IPS-NIHi11 (cell line): ENCODE data around the gene KRTAP10-2.
A peak's percentile ranks its signal among the peaks of the same experiment; 100 is the strongest.
"Not testable (repeated sequence)": the region's sequence is repeated elsewhere in the genome, so short reads cannot be mapped to it uniquely, and the experiment has no call there.

Experiments
- DNase-seq: peaks from one replicate; pipeline ENCODE4 v3.0.0; 2012; ENCODE audit warnings: mixed read lengths, low spot score

KRTAP10-2 gene

DNA sequence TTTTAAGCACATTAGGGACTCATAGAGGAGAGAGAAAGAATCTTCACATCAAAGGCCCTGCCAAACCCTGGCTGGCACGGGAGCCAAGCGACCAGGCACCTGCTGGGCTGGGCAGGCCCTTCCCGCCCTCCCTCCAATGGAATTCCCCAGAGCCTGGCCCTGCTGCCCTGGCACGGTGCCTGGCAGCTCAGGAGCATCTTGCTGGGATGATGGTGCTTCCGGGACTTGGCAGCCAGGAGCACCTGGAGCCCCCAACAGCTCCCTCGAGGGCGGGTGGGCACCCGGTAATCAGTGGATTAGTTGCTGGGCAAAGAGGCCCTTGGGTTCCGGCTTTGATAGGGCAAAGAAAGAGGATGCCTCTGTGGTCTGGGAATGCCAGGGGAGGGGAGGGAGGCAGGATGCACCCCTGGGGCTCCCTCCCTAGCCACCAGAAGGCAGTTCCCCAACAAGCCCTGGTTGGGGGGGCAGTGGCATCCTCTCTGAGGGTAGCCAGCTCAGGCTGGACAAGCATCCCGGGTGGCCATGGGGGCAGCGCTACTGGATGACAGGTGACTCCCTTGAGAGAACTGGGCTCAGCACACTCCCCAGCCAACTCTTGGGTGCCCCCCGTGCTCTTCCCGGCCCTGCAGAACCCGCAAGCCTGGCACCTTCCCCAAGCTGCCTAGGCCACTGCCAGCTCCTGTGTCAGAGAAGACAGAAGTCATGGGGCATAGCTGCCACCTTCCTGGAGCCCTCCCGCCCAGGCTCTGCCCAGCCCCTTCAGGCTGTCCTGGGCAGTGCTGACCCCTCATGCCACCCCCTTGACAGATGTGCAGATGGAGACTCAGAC, 37.7 kb downstream of the KRTAP10-2 start:
- DNase-seq, result no peak

DNA sequence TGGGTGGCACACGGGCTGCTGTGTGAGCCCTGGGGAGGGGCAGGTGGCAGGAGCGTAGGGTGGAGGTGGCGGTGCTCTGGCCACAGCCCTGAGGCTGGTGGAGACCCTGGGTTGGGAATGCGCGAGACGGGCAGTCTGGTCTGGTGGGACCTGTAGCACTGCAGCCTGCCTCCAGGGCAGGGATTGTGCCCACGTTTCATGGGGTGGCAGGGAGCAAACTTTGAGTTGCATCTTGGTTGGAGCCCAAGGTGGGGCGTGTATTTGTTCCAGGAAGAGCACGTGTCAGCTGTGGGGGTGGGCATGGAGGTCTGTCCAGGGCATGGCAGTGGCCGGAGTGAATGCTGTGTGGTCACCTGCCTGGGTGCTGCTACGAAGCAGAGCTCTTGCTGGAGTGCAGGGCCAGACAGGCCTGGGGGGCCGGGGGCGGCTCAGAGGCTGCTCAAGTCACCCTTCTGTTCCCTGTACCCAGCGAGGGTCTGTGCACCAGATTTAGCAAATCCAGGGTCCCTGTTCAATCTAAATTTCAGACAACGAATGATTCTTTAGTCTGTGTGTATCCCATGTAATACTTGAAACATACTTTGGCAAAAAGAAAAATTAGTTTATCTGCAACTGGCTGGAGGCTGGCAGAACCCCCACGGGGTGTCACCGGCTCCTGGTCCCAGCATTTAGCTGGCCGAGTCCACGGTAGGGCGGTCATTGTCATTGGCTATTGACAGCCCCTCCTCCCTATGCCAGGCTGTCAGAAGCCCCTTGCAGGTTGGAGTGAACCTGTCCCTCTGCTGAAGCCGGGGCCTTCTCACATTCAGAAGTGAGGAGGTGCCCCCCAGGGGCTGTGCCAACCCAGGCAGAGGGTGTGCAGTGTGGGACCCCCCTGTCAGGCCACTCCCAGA, 38.6 kb downstream of the KRTAP10-2 start:
- no peak for DNase-seq

- DNase-seq, result no peak
Observed at GRCh38 chr21:44511938-44512275, 39.4 kb downstream of the KRTAP10-2 start.

DNA sequence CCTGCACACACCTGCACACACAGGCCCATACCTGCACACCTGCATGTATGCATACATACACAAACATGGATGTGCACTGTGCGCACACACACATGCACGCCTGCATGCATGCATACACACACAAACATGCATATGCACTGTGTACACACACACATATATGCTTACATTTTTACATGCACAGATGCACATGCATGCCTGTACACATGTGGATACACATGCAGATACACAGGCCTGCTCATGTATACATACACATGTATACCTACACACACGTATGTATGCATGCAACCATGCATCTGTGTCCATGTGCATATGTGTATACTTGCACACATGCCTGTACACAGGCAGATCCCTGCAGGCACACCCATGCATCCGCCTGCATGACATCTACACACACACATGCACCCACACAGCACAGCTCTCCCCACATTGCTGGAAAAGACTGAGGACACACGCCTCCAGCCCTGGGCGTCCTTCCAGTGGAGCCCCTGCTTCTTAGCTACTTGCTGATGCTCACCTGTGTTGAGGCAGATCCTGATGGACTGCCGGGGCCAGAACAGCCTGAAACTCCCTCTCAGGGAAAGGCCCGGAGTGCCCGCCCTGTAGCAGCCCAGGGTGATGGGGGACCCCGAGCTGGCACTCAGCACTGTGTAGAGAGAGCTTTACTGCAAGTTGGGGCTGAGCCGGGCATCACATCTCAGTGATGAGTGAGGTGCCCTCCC, 39.9 kb downstream of the KRTAP10-2 start:
- no peak for DNase-seq

- DNase-seq, result peak; percentile 96
Observed at GRCh38 chr21:44510508-44511218, 40.6 kb downstream of the KRTAP10-2 start.

DNA sequence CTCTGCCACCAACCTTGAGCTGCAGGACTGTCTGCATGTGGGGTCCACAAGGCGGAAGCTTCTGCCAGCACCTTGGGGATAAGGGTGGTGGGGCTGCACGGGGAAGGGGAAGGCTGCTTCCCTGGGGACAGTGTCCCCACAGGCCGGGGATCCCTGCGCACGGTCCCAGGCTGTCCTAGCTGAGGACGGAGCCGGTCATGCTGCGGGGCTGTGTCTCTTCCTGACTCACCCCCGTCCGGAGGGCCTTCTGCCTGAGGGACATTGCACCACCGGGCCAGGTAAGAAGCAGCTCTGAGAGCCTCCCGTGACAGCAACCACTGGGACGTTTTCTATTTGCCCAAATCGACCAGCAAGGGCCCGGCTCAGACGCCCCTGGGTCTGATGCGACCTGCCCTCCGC, 41.2 kb downstream of the KRTAP10-2 start:
- DNase-seq, result no peak

- no peak for DNase-seq
Observed at GRCh38 chr21:44509539-44509938, 41.8 kb downstream of the KRTAP10-2 start.

DNA sequence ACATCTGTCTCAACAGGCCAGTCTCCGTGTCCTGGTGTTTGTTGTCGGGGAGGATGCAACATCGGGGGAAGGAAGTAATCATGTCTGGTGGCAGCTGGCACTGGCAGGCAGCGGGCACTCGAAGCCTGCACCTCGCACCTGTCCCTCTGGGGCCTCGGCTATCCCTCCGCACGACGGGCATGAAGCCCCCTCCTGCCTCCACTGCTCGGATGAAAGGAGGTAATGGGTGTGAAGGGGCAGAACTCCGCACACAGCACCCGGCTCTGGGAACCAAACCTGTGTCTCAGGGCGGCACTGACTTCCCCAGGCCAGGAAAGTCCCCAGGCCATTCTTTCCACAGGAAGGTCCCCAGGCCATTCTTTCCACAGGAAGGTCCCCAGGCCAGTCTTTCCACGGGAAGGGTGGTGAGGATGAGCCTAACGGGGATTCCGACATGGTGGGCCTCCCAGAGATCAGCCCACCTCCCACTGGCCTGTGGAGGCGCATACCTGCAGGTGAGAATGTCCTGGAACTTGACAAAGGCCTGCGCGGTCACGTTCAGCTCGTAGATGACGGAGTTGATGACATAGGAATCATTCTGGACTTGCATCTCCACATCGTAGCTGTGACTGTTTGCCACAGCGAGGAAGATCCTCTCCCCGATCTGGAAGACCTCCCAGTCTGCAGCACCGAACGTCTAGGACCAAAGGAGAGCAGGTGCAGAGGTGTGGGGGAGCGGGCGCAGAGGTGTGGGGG, 42.4 kb downstream of the KRTAP10-2 start:
- no peak for DNase-seq

GRCh38 chr21:44508426-44508710, 42.9 kb downstream of the KRTAP10-2 start:
- no peak for DNase-seq

DNA sequence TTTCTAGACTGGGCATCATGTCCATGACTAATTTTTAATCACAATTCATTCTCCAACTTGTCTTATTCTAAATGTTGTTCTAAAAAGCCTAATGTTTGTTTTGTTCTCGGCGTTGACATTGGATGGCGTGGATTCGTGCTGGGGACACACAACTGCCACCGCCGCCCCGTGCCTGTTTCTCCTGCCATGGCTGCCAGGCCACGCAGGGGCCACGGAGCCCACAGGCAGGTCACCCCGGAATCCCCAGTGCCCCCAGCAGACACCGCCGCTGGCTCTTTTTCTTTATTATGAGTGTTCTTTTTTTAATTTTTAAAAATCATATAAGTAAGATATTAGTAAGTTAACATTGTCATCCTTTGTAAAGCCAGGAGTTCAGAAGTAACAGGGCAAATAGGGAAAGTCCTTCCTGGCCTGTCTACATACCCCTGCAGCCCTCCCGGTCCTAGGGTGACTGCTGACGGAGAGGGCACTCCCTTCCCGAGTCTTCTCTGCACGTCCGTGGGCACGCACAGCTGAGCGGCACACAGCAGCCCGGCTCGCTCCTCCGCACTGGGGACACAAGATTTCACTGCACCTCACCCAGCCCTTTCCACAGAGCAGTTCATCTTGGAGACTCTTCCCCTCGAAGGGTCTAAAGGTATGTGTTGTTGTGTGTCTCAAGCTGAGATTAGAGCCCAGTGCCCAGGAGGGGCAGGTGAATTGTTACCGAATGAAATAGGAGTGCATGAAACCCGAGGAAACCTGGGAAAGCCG, 43.5 kb downstream of the KRTAP10-2 start:
- no peak for DNase-seq

DNA sequence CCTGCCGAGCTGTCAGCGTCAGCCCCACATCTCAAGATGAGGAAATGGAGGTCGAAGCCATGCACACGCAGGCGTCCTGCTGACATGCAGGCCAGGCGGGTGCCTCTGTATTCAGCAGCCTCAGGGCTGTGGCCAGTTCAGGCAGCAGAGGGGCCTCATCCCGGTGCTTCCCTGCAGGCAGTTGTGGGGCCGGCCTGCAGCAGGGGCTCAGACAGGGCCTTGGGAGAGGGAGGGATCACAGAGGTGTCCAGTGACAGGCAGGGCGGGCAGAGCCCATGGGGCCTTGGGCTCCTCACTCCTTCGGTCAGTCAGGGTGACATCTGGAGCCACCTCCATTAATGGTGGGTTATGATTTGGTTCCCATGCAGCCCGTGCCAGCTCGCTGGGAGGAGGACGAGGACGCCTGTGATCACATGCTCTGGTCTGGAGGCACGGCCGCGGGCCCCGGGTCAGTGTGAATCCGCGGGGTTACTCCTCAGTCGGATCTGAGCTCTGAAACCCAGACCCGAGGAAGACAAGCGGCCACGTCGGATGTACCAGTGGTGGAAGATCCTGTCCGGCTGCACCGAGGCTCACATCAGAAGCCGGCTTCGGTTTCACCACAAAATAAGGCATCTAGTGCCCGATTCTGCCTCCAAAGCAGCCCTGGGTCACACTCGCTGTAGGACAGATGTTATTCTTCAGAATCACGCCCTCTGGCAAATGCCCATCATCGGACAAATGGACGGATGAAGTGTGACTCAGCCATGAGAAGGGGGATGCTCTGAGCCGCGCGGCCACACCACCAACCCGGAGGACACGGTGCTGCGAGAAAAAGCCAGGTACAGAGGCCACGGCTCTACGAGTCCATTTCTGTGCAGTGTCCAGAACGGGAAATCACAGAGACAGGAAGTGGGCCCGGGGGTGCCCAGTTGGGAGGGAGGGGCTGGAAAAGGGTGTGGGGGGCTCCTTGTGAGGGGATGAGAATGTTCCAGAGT, 44.7 kb downstream of the KRTAP10-2 start:
- no peak for DNase-seq

- DNase-seq, result no peak
Observed at GRCh38 chr21:44505673-44506278, 45.5 kb downstream of the KRTAP10-2 start.

DNA sequence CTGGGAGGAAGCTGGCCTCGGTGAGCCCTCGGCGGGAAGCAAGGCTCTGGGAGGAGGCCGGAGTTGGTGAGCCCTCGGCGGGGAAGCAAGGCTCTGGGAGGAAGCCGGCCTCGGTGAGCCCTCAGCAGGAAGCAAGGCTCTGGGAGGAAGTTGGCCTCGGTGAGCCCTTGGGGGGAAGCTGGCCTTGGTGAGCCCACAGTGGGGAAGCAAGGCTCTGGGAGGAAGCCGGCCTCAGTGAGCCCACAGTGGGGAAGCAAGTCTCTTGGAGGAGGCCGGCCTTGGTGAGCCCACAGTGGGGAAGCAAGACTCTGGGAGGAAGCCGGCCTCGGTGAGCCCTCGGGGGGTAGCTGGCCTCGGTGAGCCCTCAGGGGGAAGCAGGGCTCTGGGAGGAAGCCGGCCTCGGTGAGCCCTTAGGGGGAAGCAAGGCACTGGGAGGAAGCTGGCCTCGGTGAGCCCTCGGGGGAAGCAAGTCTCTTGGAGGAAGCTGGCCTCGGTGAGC, 47.4 kb downstream of the KRTAP10-2 start:
- no peak for DNase-seq

DNA sequence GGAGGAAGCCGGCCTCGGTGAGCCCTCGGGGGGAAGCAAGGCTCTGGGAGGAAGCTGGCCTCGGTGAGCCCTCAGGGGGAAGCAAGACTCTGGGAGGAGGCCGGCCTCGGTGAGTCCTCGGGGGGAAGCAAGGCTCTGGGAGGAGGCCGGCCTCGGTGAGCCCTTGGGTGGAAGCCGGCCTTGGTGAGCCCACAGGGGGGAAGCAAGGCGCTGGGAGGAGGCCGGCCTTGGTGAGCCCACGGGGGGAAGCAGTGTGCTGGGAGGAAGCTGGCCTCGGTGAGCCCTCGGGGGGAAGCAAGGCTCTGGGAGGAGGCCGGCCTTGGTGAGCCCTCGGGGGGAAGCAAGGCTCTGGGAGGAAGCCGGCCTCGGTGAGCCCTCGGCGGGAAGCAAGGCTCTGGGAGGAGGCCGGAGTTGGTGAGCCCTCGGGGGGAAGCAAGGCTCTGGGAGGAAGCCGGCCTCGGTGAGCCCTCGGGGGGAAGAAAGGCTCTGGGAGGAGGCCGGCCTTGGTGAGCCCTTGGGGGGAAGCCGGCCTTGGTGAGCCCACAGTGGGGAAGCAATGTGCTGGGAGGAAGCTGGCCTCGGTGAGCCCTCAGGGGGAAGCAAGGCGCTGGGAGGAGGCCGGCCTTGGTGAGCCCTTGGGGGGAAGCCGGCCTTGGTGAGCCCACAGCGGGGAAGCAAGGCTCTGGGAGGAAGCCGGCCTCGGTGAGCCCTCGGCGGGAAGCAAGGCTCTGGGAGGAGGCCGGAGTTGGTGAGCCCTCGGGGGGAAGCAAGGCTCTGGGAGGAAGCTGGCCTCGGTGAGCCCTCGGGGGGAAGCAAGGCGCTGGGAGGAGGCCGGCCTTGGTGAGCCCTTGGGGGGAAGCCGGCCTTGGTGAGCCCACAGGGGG, 48.1 kb downstream of the KRTAP10-2 start:
- DNase-seq, result not testable (repeated sequence)

DNA sequence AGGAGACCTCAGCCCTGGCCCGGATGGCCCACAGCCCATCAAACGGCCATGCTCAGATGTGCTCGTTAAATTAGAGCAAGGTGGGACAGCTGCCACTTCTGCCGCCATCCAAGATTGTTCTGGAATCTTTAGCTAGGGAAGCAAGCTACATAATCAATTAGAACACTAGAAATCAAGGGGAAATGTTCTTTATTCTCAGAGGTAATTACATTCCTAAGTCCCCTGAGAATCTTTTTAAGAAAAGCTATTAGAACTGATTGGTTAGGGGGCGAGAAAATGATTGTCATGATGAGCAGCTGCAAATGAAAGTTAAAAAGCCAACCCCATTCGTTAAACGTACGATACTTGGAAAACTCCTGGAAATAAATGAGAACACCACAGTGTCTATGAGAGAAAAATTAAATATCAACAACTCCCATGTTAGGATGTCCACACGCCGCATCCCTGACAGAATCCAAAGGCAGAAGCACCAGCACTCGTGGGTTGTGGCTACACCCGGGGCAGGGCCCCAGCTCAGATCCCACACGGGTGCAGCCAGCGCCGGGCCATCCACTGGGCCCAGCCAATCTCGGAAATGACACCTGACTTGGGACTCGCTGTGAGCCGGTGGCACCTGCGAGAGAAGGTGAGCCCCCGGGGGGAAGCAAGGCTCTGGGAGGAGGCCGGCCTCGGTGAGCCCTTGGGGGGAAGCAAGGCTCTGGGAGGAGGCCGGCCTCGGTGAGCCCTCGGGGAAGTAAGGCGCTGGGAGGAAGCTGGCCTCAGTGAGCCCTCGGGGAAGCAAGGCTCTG, 48.9 kb downstream of the KRTAP10-2 start:
- no peak for DNase-seq
